GM18507 (cell line): Measurements from ENCODE around the gene FES.

Source experiments
- DNase-seq: peaks from one replicate; pipeline ENCODE4 v3.0.0; 2011; ENCODE audit warnings: low read depth; ENCODE audit not compliant: insufficient read length; ENCODE audit errors: extremely low spot score
- FAIRE-seq: peaks from 2 replicates; lab custom pipeline; 2011; peaks lifted over from hg19 to GRCh38; lab: Jason Lieb, UNC

The FES gene

GRCh38 chr15:90941038-90941437 is 56.7 kb downstream of the FES start:
- FAIRE-seq: no peak

GRCh38 chr15:90942354-90943120 is 58.2 kb downstream of the FES start:
- DNase-seq (no peak), FAIRE-seq (no peak)

More at GRCh38 chr15:90941038-90941437, 56.7 kb downstream of the FES start:
- no peak for DNase-seq

GRCh38 chr15:90945091-90945490 is 60.8 kb downstream of the FES start:
- no peak for FAIRE-seq
- DNase-seq: no peak
